HG03097 (cell line): Measurements from ENCODE around the gene ZFP69B.

Experiments
- ATAC-seq: cut with Tn5 transposase; IDR thresholded peaks from one replicate; pipeline ENCODE4 v1.9.1; 2021; ENCODE audit not compliant: unreplicated experiment, low FRiP score

The ZFP69B gene

DNA sequence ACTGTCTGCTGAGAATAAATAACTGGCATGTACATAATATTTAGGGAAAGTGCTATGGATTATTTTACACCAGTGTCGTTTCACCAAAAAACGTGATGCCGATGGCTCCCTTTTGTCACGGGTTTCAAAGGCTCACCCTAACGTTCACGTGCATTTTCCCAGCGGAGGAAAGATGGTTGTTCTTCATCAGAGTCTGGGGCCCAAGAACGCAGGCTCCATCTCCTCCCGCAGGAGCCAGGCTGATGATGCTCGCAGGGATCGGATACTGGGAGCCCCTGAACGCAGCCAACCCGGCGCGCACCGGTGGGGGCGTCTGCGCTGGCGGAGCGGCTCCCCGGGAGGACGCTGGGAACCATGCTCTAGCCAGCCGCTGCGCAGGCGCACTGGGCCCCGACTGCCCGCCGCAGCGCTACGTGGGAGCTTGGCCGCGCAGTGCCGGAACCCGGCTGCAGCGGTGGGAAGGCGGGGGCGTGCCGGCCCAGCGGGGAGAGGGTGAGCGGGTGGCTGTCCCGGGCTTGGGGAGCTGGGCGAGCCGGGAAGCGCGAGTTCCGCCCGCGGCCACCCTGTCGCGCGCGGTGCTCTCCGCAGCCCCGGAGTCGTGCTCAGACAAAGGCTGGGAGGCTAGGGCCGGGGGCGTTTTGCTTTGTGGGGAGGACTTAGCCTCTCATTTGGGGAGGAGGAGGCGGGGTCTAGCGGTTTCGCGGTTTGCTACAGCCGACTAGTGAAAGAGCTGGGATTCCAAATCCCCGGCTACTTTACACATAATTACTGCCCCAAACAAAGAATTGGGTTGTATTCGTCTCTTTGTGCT, at the start of gene ZFP69B:
Gene ZFP69B, plus strand, starts transcription at position 793 of the 811 bp plus-strand sequence. CDS start 486 bp downstream, outside the sequence.
- peak; percentile 77 for ATAC-seq

DNA sequence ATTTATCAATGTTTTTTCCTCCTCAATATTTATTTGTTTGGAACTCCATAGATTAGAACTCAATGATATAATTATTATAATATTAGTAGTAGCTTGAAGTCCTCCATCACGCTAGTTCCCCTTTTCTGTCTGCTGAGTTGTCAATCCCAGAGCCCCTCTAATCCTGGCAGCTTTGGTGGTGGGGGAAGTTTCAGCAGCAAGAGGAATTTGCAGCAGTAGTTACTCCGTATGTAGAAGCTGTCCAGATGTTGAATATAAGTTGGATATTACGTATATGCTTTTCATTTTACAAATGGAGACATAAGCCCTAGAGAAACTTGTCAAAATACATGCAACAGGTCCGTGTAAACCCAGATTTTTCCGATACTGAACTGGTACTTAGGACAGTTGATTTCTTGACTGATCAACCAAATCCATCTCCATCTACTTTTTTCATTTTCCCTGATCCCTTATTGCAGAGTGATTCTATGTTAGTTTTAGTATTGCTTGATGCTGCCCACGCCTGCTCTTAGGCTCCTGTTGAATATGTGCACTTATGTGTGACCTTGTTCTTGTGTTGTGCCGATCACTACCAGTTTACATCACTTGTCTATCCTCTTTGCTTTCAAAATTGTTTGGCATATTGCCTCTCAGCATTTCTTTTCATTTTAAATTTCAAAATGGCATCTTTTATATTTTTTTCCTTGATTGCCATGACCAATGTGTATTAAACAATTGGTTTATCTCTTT, 48.6 kb upstream of the ZFP69B start:
- ATAC-seq: no peak

GRCh38 chr1:40404670-40405462, 45.4 kb upstream of the ZFP69B start:
- ATAC-seq: peak; percentile 42

DNA sequence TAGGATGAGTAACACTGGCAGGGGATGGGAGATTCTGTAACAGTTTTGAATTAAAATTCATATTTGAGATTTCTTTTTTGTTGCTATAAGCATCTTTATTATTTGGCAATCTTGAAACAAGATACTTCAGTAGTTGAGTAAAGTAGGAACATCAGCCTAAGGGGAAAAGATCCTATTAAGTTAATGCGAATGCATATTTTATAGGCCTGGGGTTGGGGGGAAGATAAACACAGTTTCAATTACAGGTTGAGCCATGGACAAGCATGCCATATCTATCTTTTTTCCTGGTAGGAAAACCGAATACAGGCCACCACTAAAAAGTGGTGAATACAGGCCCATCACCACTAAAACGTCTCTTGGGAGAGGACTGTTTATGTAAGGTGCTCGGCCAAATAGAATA, 44.5 kb upstream of the ZFP69B start:
- no peak for ATAC-seq

DNA sequence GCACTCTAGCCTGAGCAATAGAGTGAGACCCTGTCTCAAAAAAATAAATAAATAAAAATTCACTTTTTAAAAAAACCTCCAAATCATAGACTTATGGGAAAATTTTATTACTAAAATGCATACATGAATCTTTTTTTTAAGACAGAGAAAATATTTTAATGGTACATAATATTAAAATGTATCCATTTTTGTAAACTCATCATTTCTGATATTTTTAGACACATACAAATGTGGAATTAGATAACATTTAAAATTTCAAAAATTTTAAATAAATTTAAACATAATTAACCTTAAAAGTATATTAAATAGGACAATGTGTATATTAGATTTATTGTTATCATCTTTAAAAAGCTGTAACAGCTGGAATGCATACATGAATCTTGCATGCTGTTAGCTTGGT, 42.8 kb upstream of the ZFP69B start:
- no peak for ATAC-seq

DNA sequence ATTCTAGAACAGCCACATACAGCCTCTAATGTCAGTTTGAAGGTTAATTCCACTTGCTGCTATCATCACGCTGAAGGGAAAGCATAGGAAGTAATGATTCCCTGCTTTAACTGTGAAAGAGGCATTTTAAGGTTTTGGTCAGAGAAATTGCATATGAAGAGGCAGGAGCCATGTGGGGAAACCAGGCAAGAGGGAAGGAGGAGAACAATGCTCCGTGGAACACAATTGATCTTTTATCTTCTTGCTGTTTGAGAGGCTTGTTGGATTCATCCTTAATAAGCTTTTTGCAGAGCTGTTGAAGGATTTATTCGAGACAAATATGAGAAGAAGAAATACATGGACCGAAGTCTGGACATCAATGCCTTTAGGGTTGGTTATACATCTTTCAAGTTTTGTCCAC, 40.8 kb upstream of the ZFP69B start:
- no peak for ATAC-seq

GRCh38 chr1:40411294-40411693, 39.0 kb upstream of the ZFP69B start:
- no peak for ATAC-seq

- ATAC-seq: no peak
Measured at GRCh38 chr1:40411843-40412242, 38.4 kb upstream of the ZFP69B start.

GRCh38 chr1:40413527-40414252, 36.6 kb upstream of the ZFP69B start:
- no peak for ATAC-seq

DNA sequence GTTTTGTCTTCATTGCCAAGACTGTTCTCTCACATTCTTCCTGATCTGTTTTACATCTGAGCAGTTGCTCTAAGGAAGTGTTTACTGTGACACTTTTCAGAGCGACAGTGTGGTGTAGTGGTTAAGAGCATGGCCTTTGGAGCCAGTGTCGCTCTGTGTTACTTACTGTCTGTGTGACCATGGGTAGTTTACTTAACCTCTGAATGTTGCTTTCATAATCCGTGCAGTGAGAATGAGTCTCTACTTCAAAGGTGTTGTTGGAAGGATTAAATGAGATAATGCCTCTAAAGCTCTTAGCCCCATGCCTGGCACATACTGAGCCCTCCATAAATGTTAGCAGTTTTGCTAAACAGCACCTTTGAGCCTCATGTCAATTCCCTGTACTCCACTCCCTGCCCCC, 35.9 kb upstream of the ZFP69B start:
- no peak for ATAC-seq

DNA sequence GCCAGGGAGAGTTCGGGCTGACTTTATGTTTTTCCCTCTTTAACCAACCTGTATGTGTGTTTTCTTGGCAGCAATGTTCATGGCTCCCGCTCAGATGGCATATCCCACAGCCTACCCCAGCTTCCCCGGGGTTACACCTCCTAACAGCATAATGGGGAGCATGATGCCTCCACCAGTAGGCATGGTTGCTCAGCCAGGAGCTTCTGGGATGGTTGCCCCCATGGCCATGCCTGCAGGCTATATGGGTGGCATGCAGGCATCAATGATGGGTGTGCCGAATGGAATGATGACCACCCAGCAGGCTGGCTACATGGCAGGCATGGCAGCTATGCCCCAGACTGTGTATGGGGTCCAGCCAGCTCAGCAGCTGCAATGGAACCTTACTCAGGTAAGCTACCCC, 33.6 kb upstream of the ZFP69B start:
- no peak for ATAC-seq

GRCh38 chr1:40421431-40422384, 28.6 kb upstream of the ZFP69B start:
- ATAC-seq: no peak

- ATAC-seq: no peak
Measured at GRCh38 chr1:40422630-40423263, 27.5 kb upstream of the ZFP69B start.

DNA sequence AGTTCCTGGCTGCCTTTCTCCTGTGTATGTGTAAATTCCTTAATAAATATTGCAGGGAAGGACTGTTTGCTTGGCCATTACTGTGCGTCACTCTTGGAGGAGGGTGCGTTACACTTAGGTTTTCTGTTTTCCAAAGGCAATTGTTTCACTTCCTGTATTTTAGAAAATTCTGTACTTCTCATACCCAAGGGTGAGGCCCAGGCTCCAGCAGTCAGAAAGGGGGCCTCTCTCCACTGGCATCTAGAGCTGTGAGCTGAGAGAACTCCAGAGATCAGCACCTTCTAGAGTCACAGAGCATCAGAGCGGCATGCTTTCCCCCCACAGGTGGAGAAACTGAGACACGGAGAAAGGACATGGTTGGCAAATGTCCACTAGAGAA, 27.0 kb upstream of the ZFP69B start:
- ATAC-seq: no peak

GRCh38 chr1:40423951-40424618, 26.2 kb upstream of the ZFP69B start:
- ATAC-seq: no peak

DNA sequence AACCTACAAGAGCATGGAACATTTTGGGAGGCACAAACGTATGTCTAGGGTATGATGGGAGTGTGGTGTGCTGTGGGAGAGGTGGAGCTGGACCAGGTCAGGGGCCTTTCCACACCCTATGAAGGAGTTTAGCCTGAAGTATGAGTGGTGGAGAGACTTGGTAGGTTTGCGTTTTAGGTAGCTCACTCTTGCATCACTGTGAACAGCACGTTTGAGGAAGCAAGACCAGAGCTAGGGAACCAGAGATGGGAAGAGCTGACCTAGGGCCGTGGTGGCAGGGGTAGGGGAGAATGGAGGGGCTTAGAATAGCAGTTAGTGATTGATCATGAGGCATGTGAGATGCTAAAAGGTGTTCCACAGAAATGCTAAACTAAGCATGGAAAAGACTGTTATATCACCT, 25.1 kb upstream of the ZFP69B start:
- no peak for ATAC-seq

DNA sequence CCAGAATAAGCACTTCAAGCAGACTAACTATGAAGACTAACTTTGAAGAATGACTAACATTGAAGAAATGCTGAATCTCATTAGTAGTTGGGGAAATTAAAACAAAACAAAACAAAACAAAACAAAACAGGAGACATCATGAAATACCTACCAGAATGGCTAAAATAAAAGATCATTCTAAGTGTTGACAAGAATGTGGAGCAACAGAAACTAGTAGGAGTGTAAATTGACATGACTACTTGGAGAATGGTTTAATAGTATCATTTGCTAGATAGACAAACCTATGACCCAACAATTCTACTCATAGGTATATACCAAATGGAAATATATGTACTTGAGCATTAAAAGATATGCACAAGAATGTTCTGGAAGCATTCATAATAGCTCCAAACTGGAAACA, 18.9 kb upstream of the ZFP69B start:
- ATAC-seq: no peak

DNA sequence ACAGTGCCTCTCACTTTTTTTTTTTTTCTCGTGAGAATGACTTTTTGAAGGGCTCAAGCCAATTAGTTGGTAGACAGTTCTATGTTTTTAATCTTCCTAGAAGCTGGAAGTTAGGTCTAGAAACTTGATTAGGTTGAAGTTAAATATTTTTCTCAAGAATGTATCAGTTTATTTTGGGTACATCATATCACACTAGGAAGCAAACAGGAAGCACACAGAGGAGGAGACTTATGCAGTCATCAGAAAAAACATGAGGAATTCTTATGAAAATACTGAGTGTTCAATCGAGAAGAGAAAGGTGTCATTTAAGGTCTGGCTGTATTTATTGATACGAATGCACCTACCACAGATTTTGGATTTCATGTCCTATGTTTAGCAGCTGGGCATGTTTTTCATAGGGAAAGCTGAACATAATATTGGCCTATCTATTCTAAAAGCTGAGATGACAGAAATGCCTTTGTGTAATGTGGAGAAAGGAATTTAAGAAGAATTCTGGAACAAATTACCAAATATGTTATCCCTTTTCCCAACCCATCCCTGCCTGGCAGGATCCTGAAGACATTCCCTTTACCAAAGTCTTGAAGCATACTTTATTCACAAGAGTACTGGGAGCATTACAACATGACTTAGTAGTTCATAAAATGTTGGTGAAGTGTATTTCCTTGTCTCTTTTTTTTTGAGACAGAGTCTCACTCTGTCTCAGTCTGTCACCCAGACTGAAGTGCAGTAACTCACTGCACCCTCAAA, 17.5 kb upstream of the ZFP69B start:
- ATAC-seq: no peak
